Neural progenitor cell (in vitro differentiated cells): ENCODE results near the gene ADAM8. TPM values are rescaled to one million over a fixed set of nuclear protein-coding genes. Genes with fewer than 3 reads are reported as not detected.

Source experiments
- DNase-seq: peaks from one replicate; pipeline ENCODE4 v3.0.0-alpha.2; 2016; ENCODE audit warnings: low spot score
- H2AFZ ChIP-seq: fragments of 200-600 bp; sonication (generic); replicated peaks from 2 replicates; pipeline ENCODE4 v1.6.1; 2016; ENCODE audit warnings: antibody characterized with exemption
- H3F3A ChIP-seq: fragments of 200-600 bp; sonication (generic); 2 replicates; pipeline ENCODE4 v1.6.1; 2016; ENCODE audit warnings: antibody characterized with exemption, low read depth
- H3K27ac ChIP-seq: fragments of 200-600 bp; sonication (generic); 2 replicates; pipeline ENCODE4 v1.5.1; 2016; ENCODE audit warnings: mild to moderate bottlenecking
- H3K27me3 ChIP-seq: fragments of 200-600 bp; sonication (generic); 2 replicates; pipeline ENCODE4 v1.6.1; 2016; ENCODE audit warnings: mild to moderate bottlenecking, moderate library complexity
- H3K36me3 ChIP-seq: fragments of 200-600 bp; sonication (generic); 2 replicates; pipeline ENCODE4 v1.5.1; 2016
- H3K4me1 ChIP-seq: fragments of 200-600 bp; sonication (generic); 2 replicates; pipeline ENCODE4 v1.6.1; 2016; ENCODE audit warnings: mixed run types
- H3K4me2 ChIP-seq: fragments of 200-600 bp; sonication (generic); 2 replicates; pipeline ENCODE4 v1.6.1; 2016
- H3K4me3 ChIP-seq: fragments of 200-600 bp; sonication (generic); 2 replicates; pipeline ENCODE4 v1.5.1; 2016
- H3K79me2 ChIP-seq: fragments of 200-600 bp; sonication (generic); 2 replicates; pipeline ENCODE4 v1.6.1; 2016; ENCODE audit warnings: low read depth
- H3K9ac ChIP-seq: fragments of 200-600 bp; sonication (generic); 2 replicates; pipeline ENCODE4 v1.6.1; 2016
- H3K9me3 ChIP-seq: fragments of 200-600 bp; sonication (generic); 2 replicates; pipeline ENCODE4 v1.5.1; 2016; ENCODE audit warnings: low read depth
- H4K20me1 ChIP-seq: fragments of 200-600 bp; sonication (generic); 2 replicates; pipeline ENCODE4 v1.6.1; 2016; ENCODE audit warnings: low read depth
- H3K27ac Mint-ChIP-seq: 3 replicates; pipeline ENCODE4 v1.8.0; 2021; ENCODE audit warnings: mixed read lengths
- H3K27me3 Mint-ChIP-seq: 2 replicates; pipeline ENCODE4 v1.8.0; 2022; ENCODE audit warnings: low read depth, mild to moderate bottlenecking, inconsistent platforms, moderate library complexity, mixed read lengths; ENCODE audit not compliant: insufficient read depth
- H3K36me3 Mint-ChIP-seq: 3 replicates; pipeline ENCODE4 v1.8.0; 2021; ENCODE audit warnings: mixed read lengths
- H3K4me1 Mint-ChIP-seq: 3 replicates; pipeline ENCODE4 v1.8.0; 2021; ENCODE audit warnings: mixed read lengths
- H3K4me3 Mint-ChIP-seq: 3 replicates; pipeline ENCODE4 v1.8.0; 2021; ENCODE audit warnings: mild to moderate bottlenecking, moderate library complexity, mixed read lengths
- H3K9me3 Mint-ChIP-seq: 3 replicates; pipeline ENCODE4 v1.8.0; 2020; ENCODE audit warnings: mixed read lengths
- EZH2 ChIP-seq: fragments of 200-600 bp; sonication (generic); IDR thresholded peaks from 2 replicates; pipeline ENCODE4 v1.6.1; 2017; ENCODE audit warnings: antibody characterized with exemption, mild to moderate bottlenecking, moderate library complexity
- EZH2phosphoT487 ChIP-seq: fragments of 200-600 bp; sonication (generic); IDR thresholded peaks from 2 replicates; pipeline ENCODE4 v1.6.1; 2017; ENCODE audit warnings: antibody characterized with exemption
- total RNA-seq: library from RNA; depleted of rRNA; stranded (reverse); fragments of >200 nt; gene quantifications from 2 replicates; pipeline ENCODE4 v1.2.3, GENCODE V29; 2015; ENCODE audit warnings: low replicate concordance
- TF ChIP-seq, protein P1 (sequence below): fragments of 200-600 bp; sonication (generic); IDR thresholded peaks from 2 replicates; pipeline ENCODE4 v1.5.1; 2017; ENCODE audit warnings: antibody characterized with exemption, mild to moderate bottlenecking

ADAM8 gene
- total RNA-seq, 1 donor from 2014 or later = 3.3 TPM

DNA sequence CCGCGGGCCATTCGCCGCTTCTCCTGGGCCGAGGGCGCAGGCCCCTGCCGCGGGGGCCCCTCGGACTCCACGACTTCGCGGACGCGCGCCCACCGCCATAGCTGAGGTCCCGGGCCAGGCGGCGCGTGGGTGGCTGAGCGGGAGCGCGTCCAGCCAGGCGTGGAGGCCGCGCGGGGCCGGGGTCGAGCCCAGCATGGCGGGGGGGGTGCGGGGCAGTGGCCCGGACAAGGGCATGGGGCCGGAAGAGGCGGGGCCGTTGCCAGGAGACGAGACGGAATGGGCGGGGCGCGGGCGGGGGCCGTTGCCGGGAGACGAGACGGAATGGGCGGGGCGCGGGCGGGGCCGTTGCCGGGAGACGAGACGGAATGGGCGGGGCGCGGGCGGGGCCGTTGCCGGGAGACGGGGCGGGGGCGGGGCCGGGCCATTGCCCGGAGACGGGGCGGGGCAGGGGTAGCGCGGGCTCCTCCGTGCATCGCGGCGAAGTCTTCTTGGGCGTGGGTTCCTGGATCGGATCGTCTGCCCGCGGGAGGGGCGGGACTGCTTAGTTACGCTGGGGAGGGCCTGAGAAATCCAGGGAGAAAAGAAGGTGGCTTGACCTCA is 14.8 kb downstream of the ADAM8 start:
- Mint-ChIP-seq H3K4me3 (peak overlapping the region; percentile 86), H3K4me1 (peaks cover 39% of the 10 kb centered on the region), H3K27me3 (peaks cover 15% of the 10 kb centered on the region), H3K9me3 (no peaks in the 10 kb centered on the region), H3K27ac (no peak overlapping the region), H3K36me3 (no peaks in the 10 kb centered on the region)
- H2AFZ ChIP-seq = no peak overlapping the region
- H3K4me1 ChIP-seq = peaks cover 15% of the 10 kb centered on the region
- no peak for TF ChIP-seq EZH2phosphoT487
- TF ChIP-seq, protein P1, sequence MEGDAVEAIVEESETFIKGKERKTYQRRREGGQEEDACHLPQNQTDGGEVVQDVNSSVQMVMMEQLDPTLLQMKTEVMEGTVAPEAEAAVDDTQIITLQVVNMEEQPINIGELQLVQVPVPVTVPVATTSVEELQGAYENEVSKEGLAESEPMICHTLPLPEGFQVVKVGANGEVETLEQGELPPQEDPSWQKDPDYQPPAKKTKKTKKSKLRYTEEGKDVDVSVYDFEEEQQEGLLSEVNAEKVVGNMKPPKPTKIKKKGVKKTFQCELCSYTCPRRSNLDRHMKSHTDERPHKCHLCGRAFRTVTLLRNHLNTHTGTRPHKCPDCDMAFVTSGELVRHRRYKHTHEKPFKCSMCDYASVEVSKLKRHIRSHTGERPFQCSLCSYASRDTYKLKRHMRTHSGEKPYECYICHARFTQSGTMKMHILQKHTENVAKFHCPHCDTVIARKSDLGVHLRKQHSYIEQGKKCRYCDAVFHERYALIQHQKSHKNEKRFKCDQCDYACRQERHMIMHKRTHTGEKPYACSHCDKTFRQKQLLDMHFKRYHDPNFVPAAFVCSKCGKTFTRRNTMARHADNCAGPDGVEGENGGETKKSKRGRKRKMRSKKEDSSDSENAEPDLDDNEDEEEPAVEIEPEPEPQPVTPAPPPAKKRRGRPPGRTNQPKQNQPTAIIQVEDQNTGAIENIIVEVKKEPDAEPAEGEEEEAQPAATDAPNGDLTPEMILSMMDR = no peak
- TF ChIP-seq EZH2 = no peak
- H3K9me3 ChIP-seq = no peaks in the 10 kb centered on the region
- H3K27me3 ChIP-seq = peaks cover 29% of the 10 kb centered on the region
- H3K4me2 ChIP-seq = peak overlapping the region; percentile 83
- H3K27ac ChIP-seq = no peak overlapping the region
- DNase-seq = peak; percentile 86
- H3F3A ChIP-seq = peaks cover 8% of the 10 kb centered on the region
- no peaks in the 10 kb centered on the region for H4K20me1 ChIP-seq
- no peak overlapping the region for H3K9ac ChIP-seq
- H3K79me2 ChIP-seq = no peaks in the 10 kb centered on the region
- peak overlapping the region; percentile 87 for H3K4me3 ChIP-seq
- H3K36me3 ChIP-seq = no peaks in the 10 kb centered on the region

DNA sequence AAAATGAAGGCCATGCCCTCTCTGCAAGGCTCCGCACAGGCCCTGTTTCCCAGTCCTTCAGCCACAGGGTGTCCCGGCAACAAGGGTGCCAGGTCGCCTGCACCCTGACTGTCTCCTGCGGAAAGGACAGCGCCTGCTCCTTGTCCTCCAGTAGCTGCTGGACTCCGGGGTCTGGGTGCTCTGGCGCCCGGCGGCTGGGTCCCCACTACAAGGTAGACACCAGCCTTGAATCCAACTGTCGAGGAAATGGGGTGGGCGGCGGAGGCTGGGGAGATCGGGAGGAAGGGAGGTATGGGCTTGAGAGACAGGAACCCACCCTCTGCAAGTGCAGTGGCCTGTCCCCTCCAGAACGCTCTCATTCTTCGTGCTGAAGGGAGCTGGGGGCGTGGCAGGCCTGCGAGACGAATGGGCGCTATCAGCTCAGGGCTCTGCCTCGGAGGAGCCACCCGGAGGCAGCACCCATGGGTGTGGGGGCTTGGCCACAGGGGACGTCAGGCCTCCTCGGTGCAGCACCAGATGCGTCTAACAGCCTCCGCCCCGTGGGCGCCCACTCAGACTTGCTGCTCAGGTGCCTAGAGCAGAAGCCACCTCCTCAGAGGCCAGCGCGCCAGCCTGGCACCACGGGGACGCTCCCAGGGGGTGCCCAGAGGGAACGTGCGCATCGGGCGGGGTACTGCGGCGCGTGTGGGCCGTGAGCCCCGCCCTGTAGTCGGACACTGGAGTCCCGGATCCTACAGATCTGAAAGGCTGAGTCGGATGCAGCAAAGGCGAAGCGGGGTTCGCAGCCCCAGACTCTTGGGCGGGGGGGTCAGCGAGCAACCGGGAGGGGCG is 15.6 kb downstream of the ADAM8 start:
- Mint-ChIP-seq H3K4me1 (peaks cover 39% of the 10 kb centered on the region), H3K27me3 (peaks cover 16% of the 10 kb centered on the region), H3K9me3 (no peaks in the 10 kb centered on the region), H3K27ac (no peak overlapping the region), H3K4me3 (peak overlapping the region; percentile 74), H3K36me3 (no peaks in the 10 kb centered on the region)
- peaks cover 29% of the 10 kb centered on the region for H3K27me3 ChIP-seq
- no peaks in the 10 kb centered on the region for H3K79me2 ChIP-seq
- DNase-seq = peak; percentile 68
- no peaks in the 10 kb centered on the region for H3K9me3 ChIP-seq
- no peaks in the 10 kb centered on the region for H3K36me3 ChIP-seq
- H3K4me3 ChIP-seq = peak overlapping the region; percentile 87
- H4K20me1 ChIP-seq = no peaks in the 10 kb centered on the region
- H3F3A ChIP-seq = peaks cover 8% of the 10 kb centered on the region
- no peak overlapping the region for H3K27ac ChIP-seq
- no peak for TF ChIP-seq EZH2
- TF ChIP-seq, protein P1 = no peak
- no peak for TF ChIP-seq EZH2phosphoT487
- H3K4me1 ChIP-seq = peaks cover 15% of the 10 kb centered on the region
- no peak overlapping the region for H2AFZ ChIP-seq
- H3K4me2 ChIP-seq = peak overlapping the region; percentile 83
- no peak overlapping the region for H3K9ac ChIP-seq

DNA sequence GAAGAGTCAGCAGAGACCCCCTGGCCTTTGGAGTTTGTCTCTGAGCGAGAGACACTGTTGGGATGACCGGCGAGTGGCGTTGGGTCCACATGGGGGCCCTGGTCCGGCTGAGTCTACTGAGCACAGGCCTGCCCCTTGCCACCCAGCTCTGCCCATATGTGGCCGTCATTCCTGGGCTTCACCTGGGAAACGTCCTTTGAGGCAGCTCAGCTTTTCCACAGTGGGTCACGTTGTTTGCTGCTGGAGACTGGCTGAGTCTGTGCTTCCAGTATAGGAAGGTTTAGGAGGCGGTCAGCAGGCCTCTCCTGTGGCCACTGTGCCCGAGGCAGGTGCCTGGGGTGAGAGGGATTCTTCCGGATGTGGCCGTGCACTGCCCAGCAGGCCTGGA is 17.1 kb downstream of the ADAM8 start:
- Histone ChIP-seq H3F3A (peaks cover 8% of the 10 kb centered on the region), H3K4me2 (no peak overlapping the region), H3K9me3 (no peaks in the 10 kb centered on the region), H3K9ac (no peak overlapping the region), H3K4me1 (peaks cover 15% of the 10 kb centered on the region), H2AFZ (no peak overlapping the region), H3K4me3 (no peak overlapping the region), H4K20me1 (no peaks in the 10 kb centered on the region), H3K27me3 (peaks cover 29% of the 10 kb centered on the region), H3K36me3 (no peaks in the 10 kb centered on the region), H3K79me2 (no peaks in the 10 kb centered on the region), H3K27ac (no peak overlapping the region)
- DNase-seq = no peak
- no peaks in the 10 kb centered on the region for H3K9me3 Mint-ChIP-seq
- no peaks in the 10 kb centered on the region for H3K36me3 Mint-ChIP-seq
- TF ChIP-seq EZH2 = no peak
- TF ChIP-seq, protein P1 = no peak
- no peak for TF ChIP-seq EZH2phosphoT487
- peak overlapping the region; percentile 52 for H3K4me3 Mint-ChIP-seq
- no peak overlapping the region for H3K27ac Mint-ChIP-seq
- H3K27me3 Mint-ChIP-seq = peaks cover 14% of the 10 kb centered on the region
- peaks cover 37% of the 10 kb centered on the region for H3K4me1 Mint-ChIP-seq
